KMS-11 (cell line): ENCODE data around the gene REXO2.

Experiments used
- H2AFZ ChIP-seq: fragments of 200-600 bp; sonication (generic); 2 replicates; pipeline ENCODE4 v1.6.1; 2016; ENCODE audit warnings: antibody characterized with exemption, mixed run types, low read depth
- H3K27ac ChIP-seq: fragments of 200-600 bp; sonication (generic); 2 replicates; pipeline ENCODE4 v1.6.1; 2016; ENCODE audit warnings: mild to moderate bottlenecking, mixed run types
- H3K27me3 ChIP-seq: fragments of 200-600 bp; sonication (generic); 2 replicates; pipeline ENCODE4 v1.6.1; 2017; ENCODE audit warnings: mild to moderate bottlenecking, low read depth, mixed run types, moderate library complexity; ENCODE audit not compliant: insufficient read depth
- H3K36me3 ChIP-seq: fragments of 200-600 bp; sonication (generic); 2 replicates; pipeline ENCODE4 v1.6.1; 2017; ENCODE audit warnings: mild to moderate bottlenecking, mixed run types; ENCODE audit not compliant: insufficient read depth
- H3K4me1 ChIP-seq: fragments of 200-600 bp; sonication (generic); 2 replicates; pipeline ENCODE4 v1.6.1; 2016; ENCODE audit warnings: mild to moderate bottlenecking, low read depth, mixed run types; ENCODE audit not compliant: poor library complexity, severe bottlenecking
- H3K4me2 ChIP-seq: fragments of 200-600 bp; sonication (generic); 2 replicates; pipeline ENCODE4 v1.7.0; 2016; ENCODE audit warnings: mild to moderate bottlenecking, mixed run types
- H3K4me3 ChIP-seq: fragments of 200-600 bp; sonication (generic); IDR thresholded peaks from 2 replicates; pipeline ENCODE4 v1.6.1; 2017; ENCODE audit warnings: low read depth, low read length, mixed read lengths; ENCODE audit not compliant: insufficient read depth
- H3K79me2 ChIP-seq: fragments of 200-600 bp; sonication (generic); 2 replicates; pipeline ENCODE4 v1.6.1; 2016; ENCODE audit warnings: low read depth, mixed run types; ENCODE audit not compliant: insufficient read depth
- H3K9ac ChIP-seq: fragments of 200-600 bp; sonication (generic); 2 replicates; pipeline ENCODE4 v1.6.1; 2016; ENCODE audit warnings: mild to moderate bottlenecking, mixed run types
- H4K20me1 ChIP-seq: fragments of 200-600 bp; sonication (generic); 2 replicates; pipeline ENCODE4 v1.6.1; 2016; ENCODE audit warnings: mild to moderate bottlenecking, mixed run types; ENCODE audit not compliant: insufficient read depth
- CTCF ChIP-seq: fragments of 200-600 bp; sonication (generic); conservative IDR thresholded peaks from 2 replicates; pipeline ENCODE4 v1.6.1; 2017; ENCODE audit warnings: low read depth, mild to moderate bottlenecking, antibody characterized with exemption, low read length, moderate library complexity, mixed read lengths

The REXO2 gene

DNA sequence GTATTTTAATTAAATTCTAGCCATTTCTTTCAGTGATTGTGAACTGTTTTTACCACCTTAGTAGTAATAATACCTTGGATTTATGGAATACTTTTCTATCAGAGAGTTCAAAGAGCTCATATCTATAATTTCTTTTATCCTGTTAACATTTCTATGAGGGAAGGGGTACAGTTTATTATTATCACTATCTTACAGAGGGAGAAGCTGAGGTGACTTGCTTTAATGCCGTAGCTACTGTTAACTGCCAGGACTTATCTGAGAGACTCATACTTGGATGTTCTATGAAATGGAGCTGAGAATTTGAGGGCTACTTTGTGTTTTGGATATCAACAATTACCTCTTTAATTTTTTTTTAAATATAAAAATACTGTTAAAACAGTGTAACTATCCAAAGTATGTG, 3.3 kb downstream of the REXO2 start:
- H3K4me1 ChIP-seq, result peaks cover 28% of the 10 kb centered on the region
- H3K27me3 ChIP-seq, result no peaks in the 10 kb centered on the region
- no peak overlapping the region for H3K4me3 ChIP-seq
- peaks cover 30% of the 10 kb centered on the region; the same call in 1 of the 2 replicates for H3K79me2 ChIP-seq
- no peak overlapping the region for H3K4me2 ChIP-seq
- TF ChIP-seq CTCF, result no peak
- no peaks in the 10 kb centered on the region for H4K20me1 ChIP-seq
- no peak overlapping the region for H2AFZ ChIP-seq
- no peaks in the 10 kb centered on the region for H3K36me3 ChIP-seq
- H3K9ac ChIP-seq, result no peak overlapping the region
- no peak overlapping the region for H3K27ac ChIP-seq

GRCh38 chr11:114447444-114447843, 8.2 kb downstream of the REXO2 start:
- Histone ChIP-seq H3K4me2 (no peak overlapping the region), H3K79me2 (peaks cover under 1% of the 10 kb centered on the region; the same call in 1 of the 2 replicates), H3K27me3 (no peaks in the 10 kb centered on the region)

GRCh38 chr11:114447892-114448291, 8.6 kb downstream of the REXO2 start:
- Histone ChIP-seq H4K20me1 (no peaks in the 10 kb centered on the region), H3K27me3 (no peaks in the 10 kb centered on the region), H3K27ac (no peak overlapping the region), H3K4me2 (no peak overlapping the region), H3K36me3 (no peaks in the 10 kb centered on the region), H3K4me1 (peaks cover 10% of the 10 kb centered on the region), H3K4me3 (no peak overlapping the region), H2AFZ (no peak overlapping the region), H3K9ac (no peak overlapping the region), H3K79me2 (no peaks in the 10 kb centered on the region)
- TF ChIP-seq CTCF, result no peak

More at GRCh38 chr11:114447444-114447843, 8.2 kb downstream of the REXO2 start:
- Histone ChIP-seq H3K36me3 (no peaks in the 10 kb centered on the region), H2AFZ (no peak overlapping the region), H3K9ac (no peak overlapping the region), H3K4me1 (peaks cover 10% of the 10 kb centered on the region), H3K27ac (no peak overlapping the region), H3K4me3 (no peak overlapping the region), H4K20me1 (no peaks in the 10 kb centered on the region)
- no peak for TF ChIP-seq CTCF

GRCh38 chr11:114448749-114449482, 9.6 kb downstream of the REXO2 start:
- H3K4me1 ChIP-seq, result peaks cover 10% of the 10 kb centered on the region
- H4K20me1 ChIP-seq, result no peaks in the 10 kb centered on the region
- no peak overlapping the region for H3K27ac ChIP-seq
- H3K4me2 ChIP-seq, result no peak overlapping the region
- no peak overlapping the region for H2AFZ ChIP-seq
- no peak overlapping the region for H3K9ac ChIP-seq
- no peak for TF ChIP-seq CTCF
- no peaks in the 10 kb centered on the region for H3K79me2 ChIP-seq
- H3K4me3 ChIP-seq, result no peak overlapping the region
- no peaks in the 10 kb centered on the region for H3K36me3 ChIP-seq
- H3K27me3 ChIP-seq, result no peaks in the 10 kb centered on the region
